ENCODE measurements around the gene PRR29.

The PRR29 gene

GRCh38 chr17:63961355-63962212 is 36.6 kb upstream of the PRR29 start:
- peak overlapping the region in 1 of 2 donors; percentile 27 for H3K4me3 ChIP-seq (ENCODE audit: low read depth in 1 of 2, low read length in 2 of 2)
- no peaks in the 10 kb centered on the region for H3K27me3 ChIP-seq (ENCODE audit: control insufficient read depth in 1 of 2, insufficient read depth in 2 of 2, low read length in 2 of 2)
- no peak overlapping the region for H3K27ac ChIP-seq (ENCODE audit: low read depth, low read length)
- no peak overlapping the region for H3K9ac ChIP-seq (ENCODE audit: low read length)
- no peaks in the 10 kb centered on the region for H3K36me3 ChIP-seq (ENCODE audit: insufficient read depth, low read length)
- no peaks in the 10 kb centered on the region for H3K9me3 ChIP-seq (ENCODE audit: low read length)
- no peaks in the 10 kb centered on the region for H3K4me1 ChIP-seq (ENCODE audit: insufficient read depth, low read length)

GRCh38 chr17:63962298-63962744 is 35.8 kb upstream of the PRR29 start:
- Histone ChIP-seq H3K27ac (ENCODE audit: low read depth, low read length) (no peak overlapping the region), H3K9me3 (ENCODE audit: low read length) (no peaks in the 10 kb centered on the region), H3K9ac (ENCODE audit: low read length) (no peak overlapping the region), H3K4me3 (ENCODE audit: low read depth in 1 of 2, low read length in 2 of 2) (no peak overlapping the region), H3K4me1 (ENCODE audit: insufficient read depth, low read length) (no peaks in the 10 kb centered on the region), H3K27me3 (ENCODE audit: control insufficient read depth in 1 of 2, insufficient read depth in 2 of 2, low read length in 2 of 2) (no peaks in the 10 kb centered on the region), H3K36me3 (ENCODE audit: insufficient read depth, low read length) (no peaks in the 10 kb centered on the region)

- Histone ChIP-seq H3K4me1 (ENCODE audit: insufficient read depth, low read length) (no peaks in the 10 kb centered on the region), H3K36me3 (ENCODE audit: insufficient read depth, low read length) (no peaks in the 10 kb centered on the region), H3K9me3 (ENCODE audit: low read length) (no peaks in the 10 kb centered on the region), H3K27me3 (ENCODE audit: control insufficient read depth in 1 of 2, insufficient read depth in 2 of 2, low read length in 2 of 2) (no peaks in the 10 kb centered on the region), H3K9ac (ENCODE audit: low read length) (no peak overlapping the region), H3K4me3 (ENCODE audit: low read depth in 1 of 2, low read length in 2 of 2) (no peak overlapping the region), H3K27ac (ENCODE audit: low read depth, low read length) (no peak overlapping the region)
Measured at GRCh38 chr17:63963123-63963522, 35.0 kb upstream of the PRR29 start.

- no peaks in the 10 kb centered on the region for H3K36me3 ChIP-seq (ENCODE audit: insufficient read depth, low read length)
- no peaks in the 10 kb centered on the region for H3K27me3 ChIP-seq (ENCODE audit: control insufficient read depth in 1 of 2, insufficient read depth in 2 of 2, low read length in 2 of 2)
- H3K27ac ChIP-seq (ENCODE audit: low read depth, low read length) = no peak overlapping the region
- no peaks in the 10 kb centered on the region for H3K4me1 ChIP-seq (ENCODE audit: insufficient read depth, low read length)
- no peak overlapping the region for H3K9ac ChIP-seq (ENCODE audit: low read length)
- no peaks in the 10 kb centered on the region for H3K9me3 ChIP-seq (ENCODE audit: low read length)
- no peak overlapping the region for H3K4me3 ChIP-seq (ENCODE audit: low read depth in 1 of 2, low read length in 2 of 2)
Measured at GRCh38 chr17:63966646-63967264, 31.4 kb upstream of the PRR29 start.

- Histone ChIP-seq H3K4me3 (ENCODE audit: low read depth in 1 of 2, low read length in 2 of 2) (no peak overlapping the region), H3K9me3 (ENCODE audit: low read length) (no peaks in the 10 kb centered on the region), H3K4me1 (ENCODE audit: insufficient read depth, low read length) (no peaks in the 10 kb centered on the region), H3K36me3 (ENCODE audit: insufficient read depth, low read length) (no peaks in the 10 kb centered on the region), H3K27ac (ENCODE audit: low read depth, low read length) (no peak overlapping the region), H3K27me3 (ENCODE audit: control insufficient read depth in 1 of 2, insufficient read depth in 2 of 2, low read length in 2 of 2) (no peaks in the 10 kb centered on the region), H3K9ac (ENCODE audit: low read length) (no peak overlapping the region)
Measured at GRCh38 chr17:63967953-63968352, 30.2 kb upstream of the PRR29 start.

GRCh38 chr17:63969278-63969677 is 28.9 kb upstream of the PRR29 start:
- Histone ChIP-seq H3K36me3 (ENCODE audit: insufficient read depth, low read length) (no peaks in the 10 kb centered on the region), H3K4me1 (ENCODE audit: insufficient read depth, low read length) (no peaks in the 10 kb centered on the region), H3K27ac (ENCODE audit: low read depth, low read length) (no peak overlapping the region)

GRCh38 chr17:63972796-63973195 is 25.4 kb upstream of the PRR29 start, which contains the start of gene SCN4A:
Gene SCN4A, minus strand, starts transcription at chr17:63972918. Its CDS starts 77 bp downstream, at chr17:63972841.
- no peaks in the 10 kb centered on the region for H3K36me3 ChIP-seq (ENCODE audit: insufficient read depth, low read length)
- no peaks in the 10 kb centered on the region for H3K27me3 ChIP-seq (ENCODE audit: control insufficient read depth in 1 of 2, insufficient read depth in 2 of 2, low read length in 2 of 2)
- no peaks in the 10 kb centered on the region for H3K9me3 ChIP-seq (ENCODE audit: low read length)
- H3K27ac ChIP-seq (ENCODE audit: low read depth, low read length) = no peak within 1 kb of the TSS
- no peak within 1 kb of the TSS for H3K9ac ChIP-seq (ENCODE audit: low read length)
- no peaks in the 10 kb centered on the region for H3K4me1 ChIP-seq (ENCODE audit: insufficient read depth, low read length)
- no peak within 1 kb of the TSS for H3K4me3 ChIP-seq (ENCODE audit: low read depth in 1 of 2, low read length in 2 of 2)

More at GRCh38 chr17:63969278-63969677, 28.9 kb upstream of the PRR29 start:
- no peak overlapping the region for H3K4me3 ChIP-seq (ENCODE audit: low read depth in 1 of 2, low read length in 2 of 2)
- H3K9ac ChIP-seq (ENCODE audit: low read length) = no peak overlapping the region
- no peaks in the 10 kb centered on the region for H3K9me3 ChIP-seq (ENCODE audit: low read length)
- H3K27me3 ChIP-seq (ENCODE audit: control insufficient read depth in 1 of 2, insufficient read depth in 2 of 2, low read length in 2 of 2) = no peaks in the 10 kb centered on the region

GRCh38 chr17:63973247-63973646 is 24.9 kb upstream of the PRR29 start:
- no peaks in the 10 kb centered on the region for H3K4me1 ChIP-seq (ENCODE audit: insufficient read depth, low read length)
- H3K27ac ChIP-seq (ENCODE audit: low read depth, low read length) = no peak overlapping the region

GRCh38 chr17:63973930-63974593 is 24.1 kb upstream of the PRR29 start:
- no peak overlapping the region for H3K4me3 ChIP-seq (ENCODE audit: low read depth in 1 of 2, low read length in 2 of 2)
- H3K36me3 ChIP-seq (ENCODE audit: insufficient read depth, low read length) = no peaks in the 10 kb centered on the region
- no peaks in the 10 kb centered on the region for H3K9me3 ChIP-seq (ENCODE audit: low read length)
- no peak overlapping the region for H3K9ac ChIP-seq (ENCODE audit: low read length)
- H3K4me1 ChIP-seq (ENCODE audit: insufficient read depth, low read length) = no peaks in the 10 kb centered on the region
- no peaks in the 10 kb centered on the region for H3K27me3 ChIP-seq (ENCODE audit: control insufficient read depth in 1 of 2, insufficient read depth in 2 of 2, low read length in 2 of 2)
- no peak overlapping the region for H3K27ac ChIP-seq (ENCODE audit: low read depth, low read length)

More at GRCh38 chr17:63973247-63973646, 24.9 kb upstream of the PRR29 start:
- no peak overlapping the region for H3K4me3 ChIP-seq (ENCODE audit: low read depth in 1 of 2, low read length in 2 of 2)
- no peaks in the 10 kb centered on the region for H3K9me3 ChIP-seq (ENCODE audit: low read length)
- no peak overlapping the region for H3K9ac ChIP-seq (ENCODE audit: low read length)
- H3K36me3 ChIP-seq (ENCODE audit: insufficient read depth, low read length) = no peaks in the 10 kb centered on the region
- H3K27me3 ChIP-seq (ENCODE audit: control insufficient read depth in 1 of 2, insufficient read depth in 2 of 2, low read length in 2 of 2) = no peaks in the 10 kb centered on the region

- Histone ChIP-seq H3K36me3 (ENCODE audit: insufficient read depth, low read length) (no peaks in the 10 kb centered on the region), H3K4me3 (ENCODE audit: low read depth in 1 of 2, low read length in 2 of 2) (no peak overlapping the region), H3K27me3 (ENCODE audit: control insufficient read depth in 1 of 2, insufficient read depth in 2 of 2, low read length in 2 of 2) (no peaks in the 10 kb centered on the region), H3K9ac (ENCODE audit: low read length) (no peak overlapping the region), H3K9me3 (ENCODE audit: low read length) (no peaks in the 10 kb centered on the region), H3K27ac (ENCODE audit: low read depth, low read length) (no peak overlapping the region), H3K4me1 (ENCODE audit: insufficient read depth, low read length) (no peaks in the 10 kb centered on the region)
Measured at GRCh38 chr17:63974594-63975192, 23.5 kb upstream of the PRR29 start.

- no peaks in the 10 kb centered on the region for H3K27me3 ChIP-seq (ENCODE audit: control insufficient read depth in 1 of 2, insufficient read depth in 2 of 2, low read length in 2 of 2)
- no peak overlapping the region for H3K27ac ChIP-seq (ENCODE audit: low read depth, low read length)
- no peak overlapping the region for H3K4me3 ChIP-seq (ENCODE audit: low read depth in 1 of 2, low read length in 2 of 2)
- H3K9me3 ChIP-seq (ENCODE audit: low read length) = no peaks in the 10 kb centered on the region
- H3K4me1 ChIP-seq (ENCODE audit: insufficient read depth, low read length) = peaks cover 6% of the 10 kb centered on the region
- no peak overlapping the region for H3K9ac ChIP-seq (ENCODE audit: low read length)
- no peaks in the 10 kb centered on the region for H3K36me3 ChIP-seq (ENCODE audit: insufficient read depth, low read length)
Measured at GRCh38 chr17:63975541-63976092, 22.5 kb upstream of the PRR29 start.

All from muscle layer of colon (tissue), 2 donors.